Measurements from ENCODE around the gene METTL25B. TPM values are rescaled to one million over a fixed set of nuclear protein-coding genes. Genes with fewer than 3 reads are reported as not detected.

The METTL25B gene
- total and polyA plus RNA-seq, 2 of the 4 experiments (the other 2 are of a cell fraction): 2.3 to 10.1 TPM

DNA sequence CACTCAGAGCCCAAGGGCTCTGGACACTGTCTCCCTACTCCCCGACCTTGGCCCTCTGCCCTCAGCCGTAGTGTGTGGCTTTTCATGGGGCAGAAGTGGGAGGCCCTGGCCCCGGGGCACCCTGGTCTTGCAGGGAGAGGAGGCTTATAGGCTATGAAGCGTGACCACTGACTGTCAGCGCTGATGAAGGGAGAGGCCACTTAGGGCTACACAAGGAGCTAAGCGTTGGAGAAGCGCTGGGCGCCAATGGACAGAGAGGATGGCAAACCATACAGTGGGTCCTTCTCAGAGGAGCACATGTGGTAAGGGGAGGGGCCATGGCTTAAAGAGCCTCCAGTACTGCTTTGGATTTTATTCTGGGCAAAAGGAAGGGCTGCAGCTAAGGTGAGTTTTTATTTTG, 30.8 kb upstream of the METTL25B start:
- no peak overlapping the region for H2AK9ac ChIP-seq (replicated peaks; ENCODE audit: low read depth, low read length, poor library complexity)
- no peaks in the 10 kb centered on the region for H3K4me1 ChIP-seq (ENCODE audit: control insufficient read depth, insufficient read depth, low read length)
- H2AK5ac ChIP-seq (ENCODE audit: low read depth, low read length): no peak overlapping the region
- peaks cover 2% of the 10 kb centered on the region; the same call in 1 of the 2 replicates for H3K27me3 ChIP-seq (ENCODE audit: control insufficient read depth, insufficient read depth, low read length)
- H3K9ac ChIP-seq (ENCODE audit: low read depth, low read length): no peak overlapping the region
- no peak overlapping the region for H3K23ac ChIP-seq (ENCODE audit: low read depth, low read length)
- CTCF ChIA-PET: no interaction called here
- no peak overlapping the region for H4K91ac ChIP-seq (ENCODE audit: insufficient read depth, low read depth, low read length)
- H3K4me2 ChIP-seq (ENCODE audit: low read depth, low read length): no peak overlapping the region
- no peaks in the 10 kb centered on the region for H3K36me3 ChIP-seq (ENCODE audit: control insufficient read depth, insufficient read depth, low read length)
- no peak overlapping the region for H3K56ac ChIP-seq (ENCODE audit: extremely low read depth, insufficient read depth, low read length)
- BruUV-seq (replicated peaks): no TSS peak
- dilution Hi-C loops (cut with HindIII; ENCODE audit: low sequenced_read_pairs, unreplicated experiment): no loop called here
- no peaks in the 10 kb centered on the region for H4K20me1 ChIP-seq (ENCODE audit: insufficient read depth, low read length)
- no peak for DNase-seq
- no peak overlapping the region for H4K8ac ChIP-seq (ENCODE audit: low read depth in 2 of 2, low read length in 2 of 2)
- H3K79me1 ChIP-seq (ENCODE audit: low read depth in 1 of 2, low read length in 2 of 2): no peaks in the 10 kb centered on the region
- H4K5ac ChIP-seq (ENCODE audit: low read depth, low read length): no peak overlapping the region
- WGBS, 2 experiments (ENCODE audit: extremely low coverage in 2 of 2, insufficient read length in 1 of 2): 88% methylated on average over 4 of the region's 8 CpGs; no CpG with 5 or more reads in 1 of the 2 experiments
- in situ Hi-C loops (cut with MboI; ENCODE audit: low sequenced_read_pairs): loop anchor here (10.0 kb wide), 1 partner anchor 187 kb away; no protein-coding TSS in a partner anchor
- no peak overlapping the region for H2AFZ ChIP-seq (replicated peaks; ENCODE audit: low read length, poor library complexity)
- H2BK5ac ChIP-seq (ENCODE audit: low read depth, low read length, poor library complexity, severe bottlenecking): no peak overlapping the region
- TF ChIP-seq POLR2A (IDR thresholded peaks at IDR 0.05; ENCODE audit: low read depth, low read length): no peak
- no peak for TF ChIP-seq MAZ (IDR thresholded peaks at IDR 0.05; ENCODE audit: borderline replicate concordance, low read depth, low read length)
- no peak for TF ChIP-seq MAFK (IDR thresholded peaks at IDR 0.05; ENCODE audit: low read depth, low read length)
- no peaks in the 10 kb centered on the region for H3K9me1 ChIP-seq (ENCODE audit: insufficient read depth, low read length)
- POLR2A ChIA-PET (ENCODE audit: unreplicated experiment): no interaction called here
- no peak overlapping the region for H2BK20ac ChIP-seq (ENCODE audit: low read depth, low read length)
- no peak overlapping the region for H3K27ac ChIP-seq (ENCODE audit: insufficient read depth, low read length)
- intact Hi-C loops (cut with micrococcal nuclease): no loop called here
- no peak overlapping the region for H2BK15ac ChIP-seq (ENCODE audit: low read depth, low read length)
- no peak overlapping the region for H3K18ac ChIP-seq (ENCODE audit: low read depth, low read length)
- no peak overlapping the region for H3K4me3 ChIP-seq (ENCODE audit: insufficient read depth, low read depth, low read length)
- ATAC-seq (ENCODE audit: low read depth): no peak
- no peaks in the 10 kb centered on the region for H3K9me3 ChIP-seq (ENCODE audit: control insufficient read depth, insufficient read depth, low read length)
- H2BK120ac ChIP-seq (ENCODE audit: low read depth, low read length): no peak overlapping the region
- no peak overlapping the region for H3K4ac ChIP-seq (ENCODE audit: low read depth, low read length)
- no peak overlapping the region for H3K14ac ChIP-seq (replicated peaks; ENCODE audit: low read depth, low read length)

Measured in IMR-90 (cell line).